Activated T-cell treated with anti-CD3 and anti-CD28 coated beads for 4 hours (primary cell): ENCODE data around the gene NAGLU.
"Not testable (repeated sequence)": the region's sequence is repeated elsewhere in the genome, so short reads cannot be mapped to it uniquely, and the experiment has no call there.

Source experiments
- DNase-seq: peaks from one replicate; pipeline ENCODE4 v3.0.0-alpha.2; 2020

Gene NAGLU

GRCh38 chr17:42545755-42546505, 9.9 kb downstream of the NAGLU start:
- not testable (repeated sequence) for DNase-seq

- DNase-seq: no peak
These were observed 11.0 kb downstream of the NAGLU start for GRCh38 chr17:42547001-42547461.

- no peak for DNase-seq
These were observed 11.6 kb downstream of the NAGLU start for GRCh38 chr17:42547698-42548069.

GRCh38 chr17:42548070-42548837, 12.2 kb downstream of the NAGLU start:
- peak; percentile 75 for DNase-seq

- no peak for DNase-seq
These were observed 13.1 kb downstream of the NAGLU start for GRCh38 chr17:42548993-42549755.

GRCh38 chr17:42552736-42553135, 16.7 kb downstream of the NAGLU start, which contains the start of gene HSD17B1:
Gene HSD17B1 (plus strand): TSS chr17:42552923. CDS start chr17:42552934, 11 bp downstream.
- not testable (repeated sequence) for DNase-seq

- DNase-seq: no peak
These were observed 17.2 kb downstream of the NAGLU start for GRCh38 chr17:42553161-42553818.

- no peak for DNase-seq
These were observed 17.8 kb downstream of the NAGLU start for GRCh38 chr17:42553866-42554249.

- DNase-seq: peak; percentile 48
These were observed 18.4 kb downstream of the NAGLU start for GRCh38 chr17:42554250-42555121.

- DNase-seq: no peak
These were observed 19.1 kb downstream of the NAGLU start for GRCh38 chr17:42555122-42555622.

- not testable (repeated sequence) for DNase-seq
These were observed 20.0 kb downstream of the NAGLU start for GRCh38 chr17:42555961-42556617.

GRCh38 chr17:42559075-42559474, 23.0 kb downstream of the NAGLU start:
- DNase-seq: no peak

GRCh38 chr17:42560246-42560645, 24.2 kb downstream of the NAGLU start:
- no peak for DNase-seq

GRCh38 chr17:42561897-42562387, 25.9 kb downstream of the NAGLU start, which contains the start of gene COASY:
Gene COASY (plus strand): TSS chr17:42562148. CDS start chr17:42562623, 475 bp downstream.
- DNase-seq: peak; percentile 90

GRCh38 chr17:42562388-42563142, 26.5 kb downstream of the NAGLU start:
- no peak for DNase-seq

- no peak for DNase-seq
These were observed 27.1 kb downstream of the NAGLU start for GRCh38 chr17:42563143-42563509.

- no peak for DNase-seq
These were observed 27.5 kb downstream of the NAGLU start for GRCh38 chr17:42563543-42563942.

- no peak for DNase-seq
These were observed 27.9 kb downstream of the NAGLU start for GRCh38 chr17:42563950-42564349.

- no peak for DNase-seq
These were observed 28.9 kb downstream of the NAGLU start for GRCh38 chr17:42564815-42565522.
